ENCODE data around the gene SEMA4F.

The SEMA4F gene

GRCh38 chr2:74715081-74715791 is 61.2 kb downstream of the SEMA4F start:
- Histone ChIP-seq H2AFZ (peak overlapping the region; percentile 94), H3K4me1 (peaks cover 2% of the 10 kb centered on the region), H3K9ac (no peak overlapping the region), H3K9me3 (ENCODE audit: control insufficient read depth, low read length) (no peaks in the 10 kb centered on the region), H3K79me2 (no peaks in the 10 kb centered on the region), H3K4me2 (ENCODE audit: low read length) (peak overlapping the region; percentile 96), H3K27me3 (ENCODE audit: control insufficient read depth, insufficient read depth, low read length) (no peaks in the 10 kb centered on the region), H3K36me3 (ENCODE audit: control insufficient read depth, insufficient read depth, low read length) (no peaks in the 10 kb centered on the region), H3K27ac (peak overlapping the region; percentile 43), H3K4me3 (ENCODE audit: low read depth, low read length) (peak overlapping the region; percentile 62)
- peak; percentile 94 for TF ChIP-seq CTCF (IDR thresholded peaks at IDR 0.05)

- no peaks in the 10 kb centered on the region for H3K79me2 ChIP-seq
- no peaks in the 10 kb centered on the region for H3K36me3 ChIP-seq (ENCODE audit: control insufficient read depth, insufficient read depth, low read length)
- H3K4me2 ChIP-seq (ENCODE audit: low read length) = peak overlapping the region; percentile 96
- no peaks in the 10 kb centered on the region for H3K9me3 ChIP-seq (ENCODE audit: control insufficient read depth, low read length)
- H3K9ac ChIP-seq = no peak overlapping the region
- H2AFZ ChIP-seq = peak overlapping the region; percentile 94
- H3K27ac ChIP-seq = no peak overlapping the region
- no peaks in the 10 kb centered on the region for H3K27me3 ChIP-seq (ENCODE audit: control insufficient read depth, insufficient read depth, low read length)
- H3K4me1 ChIP-seq = peaks cover 2% of the 10 kb centered on the region
- peak overlapping the region; percentile 62 for H3K4me3 ChIP-seq (ENCODE audit: low read depth, low read length)
- no peak for TF ChIP-seq CTCF (IDR thresholded peaks at IDR 0.05)
These were observed 61.8 kb downstream of the SEMA4F start for GRCh38 chr2:74715880-74716279.

DNA sequence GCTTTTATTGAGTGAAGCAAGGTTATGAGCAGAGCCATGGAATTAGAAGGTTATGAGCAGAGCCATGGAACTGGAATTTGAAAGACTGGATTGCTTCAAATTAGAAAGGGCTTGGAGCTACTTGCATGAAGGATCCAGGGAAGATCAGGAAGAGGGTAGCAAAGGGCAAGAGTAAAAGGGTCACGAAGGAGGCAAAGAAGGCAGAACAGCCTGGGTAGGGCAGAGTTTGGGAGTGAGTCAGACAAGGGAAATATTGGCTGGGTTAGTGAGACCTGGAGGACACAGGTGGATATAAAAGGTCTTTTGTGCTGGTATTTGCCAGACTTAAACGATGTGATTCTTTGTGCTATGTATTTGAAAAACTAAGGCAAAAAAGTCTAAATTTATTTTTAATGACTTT is 65.0 kb downstream of the SEMA4F start:
- no peaks in the 10 kb centered on the region for H3K9me3 ChIP-seq (ENCODE audit: control insufficient read depth, low read length)
- no peak overlapping the region for H2AFZ ChIP-seq
- H3K4me1 ChIP-seq = peaks cover 2% of the 10 kb centered on the region
- no peak overlapping the region for H3K4me2 ChIP-seq (ENCODE audit: low read length)
- H3K27ac ChIP-seq = no peak overlapping the region
- no peak overlapping the region for H3K4me3 ChIP-seq (ENCODE audit: low read depth, low read length)
- no peaks in the 10 kb centered on the region for H3K79me2 ChIP-seq
- H3K9ac ChIP-seq = no peak overlapping the region
- no peaks in the 10 kb centered on the region for H3K27me3 ChIP-seq (ENCODE audit: control insufficient read depth, insufficient read depth, low read length)
- TF ChIP-seq CTCF (IDR thresholded peaks at IDR 0.05) = no peak
- no peaks in the 10 kb centered on the region for H3K36me3 ChIP-seq (ENCODE audit: control insufficient read depth, insufficient read depth, low read length)

- TF ChIP-seq CTCF (IDR thresholded peaks at IDR 0.05) = no peak
- no peak overlapping the region for H3K4me3 ChIP-seq (ENCODE audit: low read depth, low read length)
- no peaks in the 10 kb centered on the region for H3K9me3 ChIP-seq (ENCODE audit: control insufficient read depth, low read length)
- no peak overlapping the region for H3K4me2 ChIP-seq (ENCODE audit: low read length)
- H3K4me1 ChIP-seq = no peaks in the 10 kb centered on the region
- no peak overlapping the region for H3K9ac ChIP-seq
- no peaks in the 10 kb centered on the region for H3K36me3 ChIP-seq (ENCODE audit: control insufficient read depth, insufficient read depth, low read length)
- H3K27me3 ChIP-seq (ENCODE audit: control insufficient read depth, insufficient read depth, low read length) = no peaks in the 10 kb centered on the region
- H3K79me2 ChIP-seq = no peaks in the 10 kb centered on the region
- H3K27ac ChIP-seq = no peak overlapping the region
- H2AFZ ChIP-seq = no peak overlapping the region
These were observed 67.3 kb downstream of the SEMA4F start for GRCh38 chr2:74721316-74721715.

- no peak for TF ChIP-seq CTCF (IDR thresholded peaks at IDR 0.05)
- H3K4me1 ChIP-seq = no peaks in the 10 kb centered on the region
These were observed 70.4 kb downstream of the SEMA4F start for GRCh38 chr2:74724496-74724895.

More at GRCh38 chr2:74724496-74724895, 70.4 kb downstream of the SEMA4F start:
- Histone ChIP-seq H2AFZ (no peak overlapping the region), H3K9ac (no peak overlapping the region), H3K36me3 (ENCODE audit: control insufficient read depth, insufficient read depth, low read length) (no peaks in the 10 kb centered on the region), H3K4me3 (ENCODE audit: low read depth, low read length) (no peak overlapping the region), H3K27ac (no peak overlapping the region), H3K4me2 (ENCODE audit: low read length) (no peak overlapping the region), H3K9me3 (ENCODE audit: control insufficient read depth, low read length) (no peaks in the 10 kb centered on the region), H3K27me3 (ENCODE audit: control insufficient read depth, insufficient read depth, low read length) (no peaks in the 10 kb centered on the region), H3K79me2 (no peaks in the 10 kb centered on the region)

All from parathyroid adenoma (tissue), 2 donors.